Endothelial cell of umbilical vein (primary cell): ENCODE measurements around the gene GAB1. TPM values are rescaled to one million over a fixed set of nuclear protein-coding genes. Genes with fewer than 3 reads are reported as not detected.
A peak's percentile ranks its signal among the peaks of the same experiment; 100 is the strongest.

Experiments used
- BruUV-seq: library from RNA; stranded (reverse); fragments of 400-500 nt; replicated peaks from 2 replicates; lab custom pipeline; 2021; lab: Mats Ljungman, UMichigan
- CTCF ChIA-PET: fragments of 300-600, 350-600 bp; sonication (Branson Sonifier 250); formaldehyde crosslinking; loops from one replicate; lab custom pipeline; 2021; ENCODE audit warnings: antibody characterized with exemption, inconsistent platforms; lab: Charles Lee
- POLR2A ChIA-PET: fragments of 300-600, 350-600 bp; sonication (Branson Sonifier 250); formaldehyde crosslinking; loops from one replicate; lab custom pipeline; 2021; ENCODE audit warnings: antibody characterized with exemption, inconsistent platforms; lab: Charles Lee
- DNase-seq: peaks from one replicate; pipeline ENCODE4 v3.0.0-alpha.2; 2011; ENCODE audit warnings: low read depth, low spot score
- FAIRE-seq: peaks from 2 replicates; lab custom pipeline; 2011; peaks lifted over from hg19 to GRCh38; lab: Jason Lieb, UNC
- H2AFZ ChIP-seq: 2 replicates; pipeline ENCODE4 v1.6.0; 2012; ENCODE audit warnings: low read depth, low read length, control low read depth, inconsistent platforms
- H3K27ac ChIP-seq: 2 replicates; pipeline ENCODE4 v1.5.1; 2011; ENCODE audit warnings: low read depth, mild to moderate bottlenecking, control low read depth, low read length, moderate library complexity; ENCODE audit not compliant: insufficient read depth
- H3K27me3 ChIP-seq, 2 experiments: 2 replicates each; pipeline versions ENCODE4 v1.6.0 to v1.6.1; 2011; ENCODE audit warnings: low read length in 2 of 2, mixed read lengths in 1 of 2; ENCODE audit not compliant: control insufficient read depth in 2 of 2, insufficient read depth in 2 of 2
- H3K36me3 ChIP-seq, 2 experiments: 2 replicates in 1 of 2; 3 replicates in 1 of 2; pipeline ENCODE4 v1.5.1; 2011; ENCODE audit warnings: low read length in 2 of 2, mild to moderate bottlenecking in 1 of 2, moderate library complexity in 1 of 2; ENCODE audit not compliant: control insufficient read depth in 2 of 2, insufficient read depth in 2 of 2; ENCODE audit errors: extremely low read depth in 1 of 2
- H3K4me1 ChIP-seq: 3 replicates; pipeline ENCODE4 v1.5.1; 2011; ENCODE audit warnings: mild to moderate bottlenecking, low read length; ENCODE audit not compliant: control insufficient read depth, insufficient read depth; ENCODE audit errors: extremely low read depth
- H3K4me2 ChIP-seq: 2 replicates; pipeline ENCODE4 v1.6.1; 2011; ENCODE audit warnings: low read length, control low read depth, mixed read lengths; ENCODE audit not compliant: insufficient read depth
- H3K4me3 ChIP-seq, 3 experiments: fragments of 200-600 bp in 1 of 3; sonication (generic), shearing (Covaris generic) in 1 of 3; replicated peaks in 1 of 3; 2 replicates each; pipeline ENCODE4 v1.5.1; 2011 to 2016; ENCODE audit warnings: control low read depth in 3 of 3, low read length in 3 of 3, mild to moderate bottlenecking in 2 of 3, inconsistent platforms in 1 of 3, low read depth in 1 of 3, moderate library complexity in 1 of 3; ENCODE audit not compliant: insufficient read depth in 1 of 3
- H3K79me2 ChIP-seq: 2 replicates; pipeline ENCODE4 v1.6.0; 2012; ENCODE audit warnings: low read length, inconsistent platforms; ENCODE audit not compliant: control insufficient read depth, insufficient read depth
- H3K9ac ChIP-seq: replicated peaks from 2 replicates; pipeline ENCODE3; 2011; ENCODE audit warnings: low read length, control low read depth; ENCODE audit not compliant: insufficient read depth; ENCODE audit errors: extremely low read depth
- H3K9me1 ChIP-seq: replicated peaks from 3 replicates; pipeline ENCODE4 v1.6.0; 2011; ENCODE audit warnings: mild to moderate bottlenecking, low read length; ENCODE audit not compliant: control insufficient read depth, insufficient read depth; ENCODE audit errors: extremely low read depth
- H3K9me3 ChIP-seq: replicated peaks from 2 replicates; pipeline ENCODE4 v1.5.1; 2012; ENCODE audit warnings: low read length, inconsistent platforms; ENCODE audit not compliant: control insufficient read depth, insufficient read depth
- H4K20me1 ChIP-seq: replicated peaks from 2 replicates; pipeline ENCODE3; 2011; ENCODE audit warnings: mild to moderate bottlenecking, low read length; ENCODE audit not compliant: control insufficient read depth, insufficient read depth; ENCODE audit errors: extremely low read depth
- EZH2 ChIP-seq: IDR thresholded peaks from 2 replicates; pipeline ENCODE4 v1.6.1; 2012; ENCODE audit warnings: borderline replicate concordance, low read depth, mild to moderate bottlenecking, moderate library complexity, low read length, inconsistent platforms; ENCODE audit not compliant: severe bottlenecking
- FOS ChIP-seq: IDR thresholded peaks from 2 replicates; pipeline ENCODE4 v1.6.1; 2011; ENCODE audit warnings: mild to moderate bottlenecking, low read length, moderate library complexity, borderline replicate concordance; ENCODE audit not compliant: insufficient read depth
- GATA2 ChIP-seq: IDR thresholded peaks from 2 replicates; pipeline ENCODE4 v1.7.0; 2011; ENCODE audit warnings: low read depth, mild to moderate bottlenecking, moderate library complexity, mixed read lengths, low read length; ENCODE audit not compliant: insufficient read length, insufficient read depth
- JUN ChIP-seq: IDR thresholded peaks from 2 replicates; pipeline ENCODE4 v1.6.1; 2011; ENCODE audit warnings: borderline replicate concordance, low read depth; ENCODE audit not compliant: insufficient read length, insufficient read depth
- MAX ChIP-seq: IDR thresholded peaks from 2 replicates; pipeline ENCODE4 v1.6.1; 2011; ENCODE audit not compliant: insufficient read depth, insufficient read length
- POLR2A ChIP-seq: IDR thresholded peaks from 2 replicates; pipeline ENCODE4 v1.6.1; 2012; ENCODE audit warnings: low read depth, mild to moderate bottlenecking, control low read depth, low read length
- POLR2AphosphoS5 ChIP-seq: IDR thresholded peaks from 2 replicates; pipeline ENCODE4 v1.6.1; 2012; ENCODE audit warnings: low read depth, mild to moderate bottlenecking, control low read depth, low read length, moderate library complexity; ENCODE audit not compliant: insufficient read depth
- dilution Hi-C: fragments of 300-500 bp; cut with MboI; formaldehyde crosslinking; loops from one replicate; pipeline ENCODE4 v1.15.0; 2019; ENCODE audit warnings: low sequenced_read_pairs; ENCODE audit not compliant: extremely low pct_ligation_motif_present
- intact Hi-C: fragments of 100-400 bp; cut with micrococcal nuclease; formaldehyde crosslinking; loops from one replicate; pipeline ENCODE4 v1.10.0; 2022
- polyA plus RNA-seq, 4 experiments: library from polyadenylated mRNA; depleted of rRNA in 3 of 4; stranded (reverse) in 3 of 4; unstranded in 1 of 4; fragments of >200 nt; gene quantifications; 2 replicates each; pipeline versions ENCODE4 v1.2.1 to v1.2.3, GENCODE V29; 2011 to 2012; ENCODE audit warnings: missing spikeins in 1 of 4
- total RNA-seq: library from RNA; stranded (reverse); gene quantifications from 2 replicates; pipeline ENCODE4 v1.2.3, GENCODE V29; 2021

The GAB1 gene
- total and polyA plus RNA-seq, 2 donors (not counting 3 experiments of a cell fraction or from before 2014, with no cell fraction given): 9.3 to 37.7 TPM

GRCh38 chr4:143381189-143382118 is 44.8 kb downstream of the GAB1 start:
- POLR2A ChIA-PET: interaction anchor here (0.6 kb wide), 1 partner anchor 44 kb away, joined by 3 read pairs; the partner anchor contains the start of gene GAB1
- dilution Hi-C loops: no loop called here

GRCh38 chr4:143382596-143382995 is 45.9 kb downstream of the GAB1 start:
- peak overlapping the region; percentile 59 for H3K9ac ChIP-seq
- intact Hi-C loops: loop anchor here (5.0 kb wide), 1 partner anchor 130 kb away; the partner anchor contains the start of gene SMARCA5
- ChIA-PET POLR2A (interaction anchor here (0.7 kb wide), 1 partner anchor 44 kb away, joined by 3 read pairs; no protein-coding TSS in a partner anchor), CTCF (interaction anchor here (1.8 to 5.1 kb wide), 3 partner anchors 15 to 46 kb away, joined by 5 to 23 read pairs (median 6); partner anchors contain the start of gene GAB1)
- peak overlapping the region; percentile 53 for H3K27ac ChIP-seq
- peak overlapping the region in 1 of 3 experiments; percentile 26 for H3K4me3 ChIP-seq
- no TSS peak for BruUV-seq
- no peaks in the 10 kb centered on the region for H3K36me3 ChIP-seq
- H3K9me3 ChIP-seq: no peaks in the 10 kb centered on the region
- no peaks in the 10 kb centered on the region for H3K27me3 ChIP-seq
- H4K20me1 ChIP-seq: no peaks in the 10 kb centered on the region
- peaks cover 24% of the 10 kb centered on the region for H3K4me1 ChIP-seq
- dilution Hi-C loops: no loop called here
- H3K4me2 ChIP-seq: peak overlapping the region; percentile 86
- FAIRE-seq (peak; percentile 24), DNase-seq (peak; percentile 71)
- H2AFZ ChIP-seq: peak overlapping the region; percentile 31
- no peaks in the 10 kb centered on the region for H3K79me2 ChIP-seq
- TF ChIP-seq POLR2A (no peak), POLR2AphosphoS5 (no peak), EZH2 (no peak), FOS (no peak)
- no peaks in the 10 kb centered on the region for H3K9me1 ChIP-seq

More at GRCh38 chr4:143381189-143382118, 44.8 kb downstream of the GAB1 start:
- Histone ChIP-seq H3K27me3 (no peaks in the 10 kb centered on the region), H4K20me1 (peaks cover 3% of the 10 kb centered on the region), H3K4me2 (peak overlapping the region; percentile 86), H3K36me3 (no peaks in the 10 kb centered on the region), H3K9me3 (no peaks in the 10 kb centered on the region), H3K27ac (peak overlapping the region; percentile 53), H3K4me1 (peaks cover 24% of the 10 kb centered on the region), H3K79me2 (no peaks in the 10 kb centered on the region), H3K4me3 (peak overlapping the region in 1 of 3 experiments; percentile 26), H3K9ac (peak overlapping the region; percentile 59), H2AFZ (peak overlapping the region; percentile 11), H3K9me1 (no peaks in the 10 kb centered on the region)
- intact Hi-C loops: loop anchor here (1.0 to 5.0 kb wide), 3 partner anchors 22 to 131 kb away; partner anchors contain the start of genes GAB1 and SMARCA5
- TF ChIP-seq MAX: no peak
- TF ChIP-seq FOS: no peak
- TF ChIP-seq GATA2: no peak
- TF ChIP-seq JUN: peak; percentile 60
- TF ChIP-seq POLR2AphosphoS5: peak; percentile 15
- TSS peak; percentile 95 for BruUV-seq
- CTCF ChIA-PET: interaction anchor here (0.8 to 5.1 kb wide), 4 partner anchors 16 to 44 kb away, joined by 3 to 23 read pairs (median 6); partner anchors contain the start of gene GAB1
- DNase-seq: peak; percentile 98
- peak; percentile 90 for FAIRE-seq
